RWPE2 (cell line): ENCODE data around the gene MFSD6.

Experiments
- ATAC-seq: fragments of 200-7000 bp; cut with Tn5 transposase; 3 replicates; pipeline ENCODE4 v1.9.1; 2021; ENCODE audit warnings: low read depth
- DNase-seq: peaks from one replicate; pipeline ENCODE4 v3.0.0-alpha.2; 2020; ENCODE audit warnings: low spot score
- H3K27ac ChIP-seq: fragments of 450-650 bp; 2 replicates; pipeline ENCODE4 v1.5.1; 2017; ENCODE audit warnings: mild to moderate bottlenecking; ENCODE audit not compliant: poor library complexity, severe bottlenecking
- H3K27me3 ChIP-seq: fragments of 250-450 bp; sonication (Bioruptor Pico); 2 replicates; pipeline ENCODE4 v1.5.1; 2021; ENCODE audit warnings: mild to moderate bottlenecking, moderate library complexity; ENCODE audit not compliant: insufficient read depth, poor library complexity, severe bottlenecking
- H3K36me3 ChIP-seq: fragments of 250-450 bp; sonication (Bioruptor Pico); 2 replicates; pipeline ENCODE4 v1.5.1; 2020; ENCODE audit warnings: low read depth, mild to moderate bottlenecking, moderate library complexity
- H3K4me1 ChIP-seq: fragments of 250-450 bp; sonication (Bioruptor Pico); 2 replicates; pipeline ENCODE4 v1.5.1; 2021; ENCODE audit warnings: mild to moderate bottlenecking, moderate library complexity; ENCODE audit not compliant: insufficient read depth, poor library complexity, severe bottlenecking
- H3K4me3 ChIP-seq: fragments of 250-450 bp; sonication (Bioruptor Pico); 2 replicates; pipeline ENCODE4 v1.5.1; 2021; ENCODE audit warnings: mild to moderate bottlenecking, moderate library complexity; ENCODE audit not compliant: severe bottlenecking
- H3K9me3 ChIP-seq: fragments of 250-450 bp; sonication (Bioruptor Pico); 2 replicates; pipeline ENCODE4 v1.5.1; 2021; ENCODE audit warnings: mild to moderate bottlenecking, moderate library complexity; ENCODE audit not compliant: severe bottlenecking
- CTCF ChIP-seq: fragments of 450-650 bp; IDR thresholded peaks from one replicate; pipeline ENCODE4 v1.5.1; 2017; ENCODE audit warnings: mild to moderate bottlenecking, moderate library complexity; ENCODE audit not compliant: poor library complexity, severe bottlenecking

MFSD6 gene

GRCh38 chr2:190362894-190363293, 45.3 kb upstream of the MFSD6 start:
- H3K27me3 ChIP-seq, result no peaks in the 10 kb centered on the region
- H3K36me3 ChIP-seq, result peaks cover 5% of the 10 kb centered on the region; the same call in 1 of the 2 replicates
- no peak for TF ChIP-seq CTCF
- peaks cover 19% of the 10 kb centered on the region for H3K4me1 ChIP-seq
- no peak overlapping the region for H3K27ac ChIP-seq
- no peak for DNase-seq
- no peak for ATAC-seq
- H3K9me3 ChIP-seq, result no peaks in the 10 kb centered on the region
- no peak overlapping the region for H3K4me3 ChIP-seq

GRCh38 chr2:190365499-190366204, 42.5 kb upstream of the MFSD6 start:
- TF ChIP-seq CTCF, result no peak
- H3K27me3 ChIP-seq, result no peaks in the 10 kb centered on the region
- no peak overlapping the region for H3K27ac ChIP-seq
- H3K36me3 ChIP-seq, result peaks cover 4% of the 10 kb centered on the region; the same call in 1 of the 2 replicates
- H3K9me3 ChIP-seq, result no peaks in the 10 kb centered on the region
- ATAC-seq (no peak), DNase-seq (no peak)
- H3K4me1 ChIP-seq, result no peaks in the 10 kb centered on the region
- H3K4me3 ChIP-seq, result no peak overlapping the region

- no peaks in the 10 kb centered on the region for H3K9me3 ChIP-seq
- no peak for TF ChIP-seq CTCF
- H3K4me3 ChIP-seq, result no peak overlapping the region
- no peak for DNase-seq
- no peaks in the 10 kb centered on the region for H3K36me3 ChIP-seq
- no peak overlapping the region for H3K27ac ChIP-seq
- no peaks in the 10 kb centered on the region for H3K27me3 ChIP-seq
- no peaks in the 10 kb centered on the region for H3K4me1 ChIP-seq
- ATAC-seq, result no peak
These were observed 41.9 kb upstream of the MFSD6 start for GRCh38 chr2:190366248-190366753.

- no peaks in the 10 kb centered on the region for H3K27me3 ChIP-seq
These were observed 41.1 kb upstream of the MFSD6 start for GRCh38 chr2:190367091-190367490.

More at GRCh38 chr2:190367091-190367490, 41.1 kb upstream of the MFSD6 start:
- Histone ChIP-seq H3K9me3 (no peaks in the 10 kb centered on the region), H3K27ac (no peak overlapping the region), H3K4me1 (no peaks in the 10 kb centered on the region), H3K36me3 (no peaks in the 10 kb centered on the region), H3K4me3 (no peak overlapping the region)
- DNase-seq, result no peak
- no peak for TF ChIP-seq CTCF
- no peak for ATAC-seq
